IPS-NIHi7 (cell line): Measurements from ENCODE around the gene CACNB2.
A peak's percentile ranks its signal among the peaks of the same experiment; 100 is the strongest.

Experiments used
- DNase-seq: peaks from one replicate; pipeline ENCODE4 v3.0.0; 2012; ENCODE audit warnings: mixed read lengths; ENCODE audit errors: extremely low spot score

CACNB2 gene

DNA sequence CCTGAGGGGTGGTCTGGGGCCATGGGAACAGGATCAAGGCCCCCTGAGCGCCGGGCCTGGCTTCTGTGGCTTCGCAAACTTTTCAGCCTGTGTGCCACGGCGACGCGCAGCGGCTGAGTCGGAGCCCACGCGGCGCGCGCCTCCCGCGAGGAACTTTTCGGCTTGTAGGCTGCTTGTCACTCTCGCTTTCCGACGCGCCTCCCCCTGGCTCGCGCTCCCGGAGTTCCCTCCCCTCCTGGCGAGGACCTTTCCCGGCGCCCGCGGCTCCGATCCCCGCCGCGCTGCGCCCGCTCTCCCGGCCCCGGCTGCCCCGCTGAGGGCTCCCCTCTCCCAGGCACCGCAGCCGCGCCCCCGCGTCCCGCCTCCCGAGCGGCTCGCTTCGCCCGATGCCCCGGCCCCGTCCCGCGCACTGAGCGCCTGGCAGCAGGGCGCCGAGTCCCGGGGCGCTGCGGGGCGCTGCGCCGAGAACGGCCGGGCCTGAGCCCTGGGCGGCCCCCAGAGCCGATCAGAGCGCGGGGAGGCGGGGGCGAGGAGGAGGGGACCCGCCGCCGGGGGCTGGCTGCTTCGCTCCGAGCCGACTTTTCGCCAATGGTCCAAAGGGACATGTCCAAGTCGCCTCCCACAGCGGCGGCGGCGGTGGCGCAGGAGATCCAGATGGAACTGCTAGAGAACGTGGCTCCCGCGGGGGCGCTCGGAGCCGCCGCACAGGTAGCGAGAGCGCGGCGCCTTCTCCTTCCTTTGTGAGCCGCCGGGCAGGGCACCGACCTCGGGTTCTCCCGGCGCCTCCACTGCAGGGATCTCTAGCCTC is at the start of gene CACNB2:
Gene CACNB2 (plus strand): TSS at position 276 of the 808 bp plus-strand sequence.
- DNase-seq, result peak; percentile 56

DNA sequence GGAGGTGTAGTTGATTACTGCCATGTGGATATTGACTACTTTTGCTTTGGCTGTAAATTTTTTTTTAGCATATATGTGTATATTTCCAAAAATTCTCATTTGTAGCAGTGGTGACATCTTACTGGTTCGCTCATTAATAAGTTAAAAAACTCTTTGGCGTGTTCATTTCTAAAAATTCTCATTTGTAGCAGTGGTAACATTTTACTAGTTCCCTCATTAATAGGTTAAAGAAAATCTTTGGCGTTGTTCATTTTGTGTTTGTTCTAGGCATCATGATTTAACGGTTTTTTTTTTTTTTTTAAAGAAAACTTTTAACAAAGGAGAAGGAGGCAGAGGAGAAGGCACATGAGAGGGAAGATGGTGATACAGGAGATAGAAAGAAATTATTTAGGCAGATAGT is 45.9 kb upstream of the CACNB2 start:
- DNase-seq, result no peak

DNA sequence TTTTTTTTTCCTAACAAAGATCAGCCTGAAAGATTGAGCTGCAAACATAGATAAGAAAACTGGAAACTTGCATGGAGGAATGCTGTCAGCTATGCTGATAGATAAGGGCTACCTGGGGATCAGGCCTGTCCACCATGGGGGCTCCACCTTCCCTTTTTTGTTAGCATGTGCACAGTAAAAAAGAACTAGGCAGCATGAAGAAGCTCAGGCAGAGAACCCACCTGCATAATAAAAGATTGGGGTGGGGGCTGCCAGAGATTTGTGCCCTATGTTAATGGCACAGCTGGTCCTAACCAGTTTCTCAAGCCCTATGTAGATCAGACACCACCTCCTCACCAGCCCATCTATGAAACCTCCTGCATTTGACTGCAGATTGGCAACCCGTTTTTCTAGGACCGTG is 45.4 kb upstream of the CACNB2 start:
- DNase-seq, result no peak

DNA sequence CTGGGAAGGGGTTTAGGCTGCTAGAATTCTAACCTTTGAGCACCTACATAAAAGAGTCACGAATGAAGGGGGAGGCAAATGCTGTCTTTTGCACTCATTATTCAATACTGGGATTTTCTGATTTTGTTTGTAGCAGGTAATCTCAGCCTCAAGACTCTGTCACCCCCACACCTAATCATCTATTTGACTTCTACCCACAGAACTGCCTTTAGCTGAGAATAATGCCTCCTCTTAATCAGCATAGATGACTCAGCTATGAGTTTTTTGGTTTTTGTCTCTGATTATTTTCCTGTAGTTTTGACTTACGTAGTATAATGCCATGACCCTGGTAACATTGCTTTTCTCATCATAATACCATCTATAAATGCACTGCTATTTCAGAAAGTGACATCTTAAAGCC is 42.7 kb upstream of the CACNB2 start:
- no peak for DNase-seq

DNA sequence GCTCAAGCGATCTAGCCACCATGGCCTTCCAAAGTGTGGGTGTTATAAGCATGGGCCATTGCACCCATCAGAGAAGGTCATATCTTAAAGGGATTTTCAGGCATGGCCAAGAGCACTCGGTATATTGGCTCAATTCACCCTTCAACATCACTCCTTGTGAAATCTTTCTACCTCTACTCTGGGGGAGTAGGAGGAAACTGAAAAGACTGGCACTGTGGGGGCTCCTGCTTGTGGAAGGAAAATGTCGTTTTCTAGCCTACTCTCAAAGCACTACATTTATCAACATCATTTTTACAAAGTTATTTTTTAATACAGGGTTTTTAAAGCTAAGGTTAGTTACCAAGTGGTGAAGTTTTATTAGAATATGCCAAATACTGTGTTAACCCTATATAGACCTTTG is 42.0 kb upstream of the CACNB2 start:
- no peak for DNase-seq

DNA sequence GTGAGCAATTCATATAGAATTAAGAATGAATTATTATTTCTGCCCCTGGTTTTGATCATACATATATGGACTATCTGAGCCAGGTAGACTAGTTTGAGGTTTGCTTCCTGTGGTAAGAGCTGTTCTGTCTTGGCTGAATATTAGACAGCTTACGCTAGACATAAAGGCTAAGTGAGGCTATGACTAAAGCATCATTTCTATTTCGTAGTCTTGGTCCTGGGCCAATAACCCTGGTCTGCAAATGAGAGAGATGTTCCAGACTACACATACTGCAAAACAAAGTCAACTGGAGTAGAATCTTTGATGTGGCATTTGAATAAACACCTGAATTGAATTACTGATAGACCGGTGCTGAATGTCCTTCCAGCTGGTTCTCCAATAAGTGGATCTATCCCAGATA is 40.8 kb upstream of the CACNB2 start:
- no peak for DNase-seq

DNA sequence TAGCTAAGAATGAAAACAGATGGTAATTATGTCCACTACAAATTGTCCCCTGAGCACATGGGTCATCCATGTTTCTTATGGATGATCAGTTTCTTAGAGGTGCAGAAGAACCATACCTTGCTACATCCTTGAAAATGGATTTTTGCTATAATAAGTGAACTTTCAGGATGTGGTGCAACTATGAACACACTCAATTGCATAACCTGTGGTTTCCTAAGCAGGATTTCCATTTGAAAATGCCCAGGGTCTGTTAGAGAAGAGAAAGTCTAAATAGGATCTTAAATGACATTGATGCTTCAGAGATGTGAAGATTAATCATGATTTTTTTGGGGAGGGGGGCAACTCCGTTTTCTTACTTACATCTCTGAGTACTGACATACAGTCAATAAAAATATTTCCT is 39.6 kb upstream of the CACNB2 start:
- no peak for DNase-seq

DNA sequence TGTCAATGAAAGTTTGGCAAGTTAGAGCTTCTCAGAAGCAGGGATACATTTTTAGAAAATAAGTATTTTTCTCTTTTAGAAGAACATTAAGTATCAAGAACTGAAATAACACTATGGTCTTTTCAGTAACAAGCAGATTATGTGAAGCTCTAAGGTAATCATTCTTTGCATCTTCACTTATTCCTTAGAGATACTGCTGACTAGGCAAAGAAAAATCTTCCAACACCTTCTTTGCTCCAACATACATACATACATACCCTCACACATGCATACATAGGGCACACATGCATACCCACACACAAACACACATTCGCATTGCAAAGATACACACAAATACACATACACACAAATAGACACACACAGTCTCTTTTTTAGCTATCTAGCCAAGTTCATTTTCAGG is 37.8 kb upstream of the CACNB2 start:
- no peak for DNase-seq

DNA sequence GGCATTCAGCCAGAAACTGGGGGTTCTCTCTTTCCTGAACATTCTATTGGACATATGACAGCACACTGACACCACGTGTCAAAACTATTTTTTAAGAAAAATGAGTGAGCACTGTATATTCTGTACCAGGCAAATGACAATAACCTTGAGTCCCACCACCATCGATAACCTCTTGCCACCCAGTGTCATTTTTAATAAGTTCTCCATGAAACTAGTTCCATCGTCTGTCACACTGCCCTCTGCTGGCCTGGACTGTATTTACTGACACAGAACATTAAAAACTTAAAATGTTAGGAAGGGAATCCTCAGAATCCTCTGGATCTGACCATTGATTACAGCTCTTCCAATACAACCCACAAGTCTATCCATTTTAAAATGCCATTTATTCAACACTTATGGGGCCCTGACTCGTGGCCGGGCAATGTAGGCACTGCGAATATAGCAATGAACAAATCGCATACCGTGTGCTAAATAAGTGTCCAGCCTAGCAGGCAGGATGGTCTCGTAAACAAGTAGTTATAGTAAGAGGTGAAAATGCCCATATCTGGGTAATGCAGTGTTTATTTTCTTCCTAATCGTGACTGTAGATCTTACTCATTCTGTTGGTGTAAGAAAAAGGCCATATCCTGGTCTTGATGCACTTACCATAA is 35.9 kb upstream of the CACNB2 start:
- peak; percentile 41 for DNase-seq

DNA sequence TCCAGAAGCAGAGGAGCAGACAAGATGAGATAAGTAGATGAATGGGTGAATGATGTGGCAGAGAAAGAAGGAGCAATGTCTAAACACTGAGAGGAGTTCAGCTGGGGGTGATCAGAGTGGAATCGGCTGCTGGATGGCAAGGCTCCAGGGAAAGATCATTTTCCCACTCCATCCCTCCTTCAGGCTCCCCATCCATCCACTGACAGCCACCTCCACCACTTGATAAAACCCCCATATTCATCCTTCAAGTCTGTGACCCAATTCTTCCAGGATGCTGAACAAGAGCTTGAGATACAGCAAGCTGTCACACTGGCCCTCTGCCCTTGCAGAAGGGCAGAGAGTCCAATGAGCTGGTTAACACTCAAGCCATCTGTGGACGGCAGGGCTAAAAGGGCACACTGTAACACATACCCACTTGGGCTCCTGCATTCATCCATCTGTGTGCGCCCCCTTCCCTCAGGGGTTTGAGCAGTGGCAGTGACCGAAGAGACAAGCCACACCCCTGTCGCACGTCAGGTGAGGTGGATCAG is 30.8 kb upstream of the CACNB2 start:
- DNase-seq, result no peak

DNA sequence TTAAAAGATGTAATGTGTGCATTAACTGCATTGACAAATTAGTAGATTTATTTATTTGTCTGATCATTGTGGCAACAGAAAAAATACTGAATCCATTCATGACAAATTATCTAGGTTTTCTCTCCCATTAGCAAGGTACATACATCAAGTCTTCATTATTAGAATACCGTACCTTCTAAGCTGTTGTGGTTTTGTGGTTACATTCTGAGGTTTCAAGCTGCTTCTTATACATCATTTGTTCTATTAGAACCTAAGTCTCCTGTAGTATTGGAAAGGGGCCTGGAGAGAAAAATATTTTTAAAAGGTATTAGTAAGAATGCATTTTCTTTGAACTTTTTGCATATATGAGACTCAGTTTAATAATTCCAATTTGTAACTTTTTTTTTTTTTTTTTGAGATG is 26.3 kb upstream of the CACNB2 start:
- no peak for DNase-seq

DNA sequence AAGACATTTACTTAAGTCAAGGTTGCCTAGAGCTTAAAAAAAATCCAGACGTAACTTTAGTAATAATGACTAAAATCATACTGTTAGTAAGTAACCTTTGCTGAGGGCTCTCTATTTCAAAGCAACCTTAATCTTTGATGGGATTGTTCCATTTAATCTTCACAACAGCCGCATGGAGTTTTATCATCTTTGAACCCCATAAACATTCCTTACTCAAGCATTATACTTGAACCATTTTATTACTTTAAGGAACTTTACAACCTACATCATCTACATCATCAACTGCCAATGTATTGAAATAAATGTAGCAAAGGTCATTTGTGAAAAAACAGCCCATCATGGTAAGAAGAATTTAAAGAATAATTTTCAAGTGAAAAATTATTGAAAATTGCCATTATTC is 22.9 kb upstream of the CACNB2 start:
- DNase-seq, result no peak

DNA sequence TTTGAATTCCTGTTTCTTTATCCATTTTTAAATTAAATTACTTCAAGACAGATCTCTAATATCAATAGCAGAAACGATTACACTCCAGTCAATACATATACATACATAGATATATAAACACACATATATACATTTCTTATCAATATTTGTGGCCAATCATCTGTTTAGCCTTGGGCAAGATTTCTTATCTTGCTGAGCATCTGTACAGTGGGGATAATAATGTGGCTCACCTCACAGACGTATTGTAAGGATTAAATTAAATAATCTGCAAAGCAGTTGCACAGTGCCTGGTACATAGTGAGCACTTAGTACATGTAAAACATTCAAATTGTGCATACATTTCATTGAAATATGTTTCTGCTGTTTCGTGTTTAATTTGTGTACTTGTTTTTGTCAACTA is 17.5 kb upstream of the CACNB2 start:
- no peak for DNase-seq

DNA sequence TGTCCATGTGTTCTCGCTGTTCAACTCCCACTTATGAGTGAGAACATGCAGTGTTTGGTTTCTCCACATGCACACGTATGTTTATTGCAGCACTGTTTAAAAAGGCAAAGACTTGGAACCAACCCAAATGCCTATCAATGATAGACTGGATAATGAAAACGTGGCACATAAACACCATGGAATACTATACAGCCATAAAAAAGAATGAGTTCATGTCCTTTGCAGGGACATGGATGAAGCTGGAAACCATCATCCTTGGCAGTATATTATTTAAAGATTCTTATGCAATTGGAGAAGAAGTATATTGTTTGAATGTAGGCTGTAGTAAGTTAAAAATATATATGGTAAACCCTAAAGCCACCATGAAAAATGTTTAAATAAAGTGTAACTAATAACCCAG is 7.2 kb upstream of the CACNB2 start:
- DNase-seq, result no peak

DNA sequence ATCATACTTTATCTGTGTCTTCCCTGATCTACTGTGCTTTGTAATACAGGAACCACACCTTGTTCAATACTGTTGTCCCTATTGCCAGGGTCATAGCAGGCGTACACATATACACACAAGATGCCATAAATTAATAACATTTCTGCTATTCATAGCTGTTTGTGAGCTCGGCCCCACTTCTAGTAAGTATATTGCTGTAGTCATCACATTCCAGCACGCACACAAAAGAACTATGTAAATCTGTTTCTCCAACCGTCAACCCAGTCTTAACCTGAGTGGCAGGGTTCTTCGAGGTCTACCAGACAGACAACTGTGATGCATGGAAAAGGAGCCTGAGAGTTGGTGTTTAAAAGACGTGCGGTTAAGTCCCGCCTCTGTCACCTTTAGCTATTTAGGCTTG is 5.7 kb upstream of the CACNB2 start:
- no peak for DNase-seq

DNA sequence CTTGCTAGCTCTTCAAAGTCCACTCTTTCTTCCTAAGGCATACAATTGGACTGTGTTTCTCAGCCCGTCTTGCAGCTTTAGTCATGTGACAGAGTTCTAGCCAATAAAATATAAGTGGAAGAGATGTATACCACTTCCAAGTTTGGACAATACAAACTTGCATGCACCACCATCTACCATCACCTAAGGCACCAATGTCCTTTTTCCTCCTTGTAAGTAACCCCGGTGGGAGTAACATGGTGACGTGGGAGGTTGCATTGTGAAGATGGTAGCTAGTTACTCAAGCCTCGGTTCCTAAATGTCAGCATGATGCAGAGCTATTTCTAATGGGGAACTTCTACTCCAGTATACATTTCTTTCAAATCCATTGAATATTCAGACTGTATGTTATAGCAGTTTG is 5.3 kb upstream of the CACNB2 start:
- no peak for DNase-seq

DNA sequence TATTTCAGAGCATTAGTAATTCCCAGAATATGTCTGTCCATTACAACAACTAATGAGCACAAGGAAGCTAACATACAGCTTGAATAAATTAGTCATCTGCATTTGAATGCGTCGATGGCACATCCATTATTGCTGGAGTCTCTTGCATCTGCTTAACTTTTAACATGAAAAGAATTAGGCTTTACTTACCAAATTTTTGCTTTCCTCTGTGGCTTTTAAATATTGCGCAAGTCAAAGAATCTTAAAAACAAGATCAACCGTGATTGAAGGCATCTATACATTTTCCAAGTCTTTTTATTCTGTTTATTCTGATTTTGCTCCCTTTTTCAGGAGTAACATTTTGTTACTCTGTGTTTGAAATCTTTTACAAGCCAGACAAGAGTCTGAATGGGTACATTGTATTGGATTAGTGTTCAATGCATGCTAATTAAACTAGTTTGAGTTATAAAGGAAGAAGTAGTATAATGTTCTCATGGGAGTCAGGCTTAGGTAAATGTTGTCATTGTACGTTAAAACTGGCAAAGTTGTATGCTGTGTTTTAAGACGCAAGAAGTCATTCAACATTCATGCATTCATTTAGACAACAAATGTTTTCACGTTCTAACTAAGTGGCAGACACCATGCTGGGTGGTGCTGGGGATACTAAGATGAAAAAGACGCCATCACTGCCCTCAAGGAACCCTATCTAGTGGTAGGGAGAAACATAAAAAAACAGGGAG is 4.0 kb upstream of the CACNB2 start:
- DNase-seq, result no peak

DNA sequence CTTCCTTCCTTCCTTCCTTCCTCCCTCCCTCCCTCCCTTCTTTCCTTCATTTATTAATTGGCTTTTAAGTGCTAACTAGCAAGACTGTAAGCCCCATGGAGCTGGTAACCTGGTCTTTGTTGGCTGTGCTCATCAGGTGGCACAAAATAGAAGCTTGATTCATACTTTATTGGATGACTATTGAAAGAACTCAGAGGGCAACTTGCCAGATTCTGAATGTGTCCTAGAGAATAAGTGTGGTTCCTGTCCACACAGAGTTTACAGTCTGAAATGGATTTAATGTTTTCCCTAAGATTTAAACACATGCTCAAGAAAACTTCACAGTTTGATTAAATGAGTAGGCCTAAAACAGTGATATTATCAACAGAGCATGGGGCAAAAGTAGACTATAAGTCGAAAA is 3.1 kb upstream of the CACNB2 start:
- no peak for DNase-seq

DNA sequence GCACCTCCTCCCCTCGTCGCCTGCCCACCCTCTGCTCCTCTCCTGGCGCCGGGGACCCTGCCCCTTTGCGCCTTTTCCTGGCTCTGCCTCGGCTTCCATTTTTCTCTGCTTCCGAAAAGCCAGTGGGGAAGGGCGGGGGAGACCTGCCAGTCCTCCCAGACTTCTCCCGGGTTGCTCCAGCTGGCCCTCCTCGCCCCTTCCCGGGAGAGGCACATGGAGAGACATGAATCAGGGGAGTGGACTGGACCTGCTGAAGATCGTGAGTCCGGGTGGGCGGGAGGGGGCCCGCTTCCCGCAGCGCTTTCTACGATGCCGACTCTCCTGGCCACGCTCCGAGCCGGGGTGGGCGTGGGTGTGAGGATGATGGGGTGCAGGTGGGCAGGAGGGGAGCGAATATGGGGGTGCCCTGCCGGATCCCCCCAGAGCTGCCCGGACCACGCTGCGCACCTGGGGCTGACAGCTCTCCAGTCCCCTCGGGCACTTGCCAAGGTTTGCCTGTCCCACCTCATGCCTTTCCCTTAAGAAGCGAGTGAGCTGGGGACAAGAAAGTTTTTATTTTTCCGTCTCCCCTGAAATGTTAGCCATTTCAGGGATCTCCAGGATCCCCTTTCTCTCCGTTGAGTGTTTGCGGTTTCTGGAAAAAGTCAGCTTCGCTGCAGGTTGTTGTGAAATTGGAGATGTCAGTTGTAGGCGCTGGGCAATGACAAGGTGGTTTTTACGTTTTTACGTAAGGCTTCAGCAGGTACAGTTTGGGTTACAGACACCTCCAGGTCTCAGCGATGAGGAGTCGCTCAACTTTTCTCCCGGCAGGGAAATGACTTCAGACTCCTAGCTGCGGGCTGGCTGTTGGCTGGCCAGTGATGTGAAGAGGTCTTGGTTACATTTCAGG is 977 bp downstream of the CACNB2 start:
- DNase-seq, result peak; percentile 43

DNA sequence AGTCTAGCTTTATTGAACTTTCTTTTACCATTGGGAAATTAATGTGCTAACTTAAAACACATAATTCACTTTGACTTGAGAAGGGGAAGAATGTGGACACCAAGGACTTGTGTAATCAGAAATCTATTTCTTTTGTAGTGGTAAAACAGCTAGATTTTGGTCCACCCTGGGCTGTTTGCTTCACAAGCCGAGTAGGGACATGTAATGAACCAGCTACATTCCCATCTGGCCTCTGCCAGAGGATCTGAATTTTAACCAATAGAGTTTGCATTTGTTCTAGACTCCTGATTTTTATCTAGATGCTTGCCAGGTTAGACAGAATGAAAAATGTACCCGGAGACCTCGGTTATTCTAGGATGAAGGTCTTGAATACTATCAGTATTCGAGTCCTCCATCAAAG is 1.9 kb downstream of the CACNB2 start:
- DNase-seq, result no peak

DNA sequence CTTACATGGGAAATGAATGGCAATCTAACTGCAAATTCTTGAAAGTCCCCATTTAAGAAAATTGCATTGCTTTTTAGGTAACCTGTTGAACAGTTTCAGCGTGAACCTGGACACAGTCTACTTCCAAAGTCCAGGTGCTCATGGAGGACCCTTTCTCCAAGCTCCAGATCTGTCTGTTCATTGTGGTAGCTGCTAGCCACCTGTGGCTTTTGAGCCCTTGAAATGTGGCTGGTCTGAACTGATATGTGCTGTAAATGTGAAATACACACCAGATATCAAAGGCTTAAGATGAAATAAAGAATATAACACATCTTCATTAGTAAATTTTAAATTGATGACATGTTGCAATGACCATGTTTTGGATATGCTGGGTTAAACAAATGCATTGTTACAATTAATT is 4.2 kb downstream of the CACNB2 start:
- no peak for DNase-seq

DNA sequence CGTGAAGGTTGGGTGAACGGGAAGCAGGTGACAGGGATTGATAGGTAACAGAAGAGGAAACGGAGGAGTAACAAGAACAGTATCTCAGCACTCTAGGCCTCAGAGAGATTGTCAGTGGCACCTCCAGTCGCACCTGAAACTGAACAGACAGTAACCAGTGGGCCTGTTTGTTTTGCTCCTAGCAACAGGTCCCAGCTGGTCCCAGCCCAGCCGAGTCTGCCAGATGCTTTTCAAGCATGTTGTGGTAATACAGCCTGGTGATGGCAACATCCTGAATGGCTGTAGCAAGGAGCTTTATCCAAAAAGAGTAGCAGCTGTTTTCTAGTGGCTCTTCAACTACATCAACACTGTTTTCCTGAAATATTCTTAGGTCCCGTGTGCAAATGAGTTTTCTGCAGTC is 4.7 kb downstream of the CACNB2 start:
- DNase-seq, result no peak
